HFFc6 (cell line): ENCODE data around the gene STRA6. TPM values are rescaled to one million over a fixed set of nuclear protein-coding genes. Genes with fewer than 3 reads are reported as not detected.

Experiments used
- DNase-seq: peaks from one replicate; pipeline ENCODE4 v3.0.0-alpha.2; 2018
- H3K27ac Mint-ChIP-seq: 2 replicates; pipeline ENCODE4 v1.8.0; 2020; ENCODE audit warnings: mild to moderate bottlenecking, mixed read lengths
- H3K27me3 Mint-ChIP-seq: 2 replicates; pipeline ENCODE4 v1.8.0; 2021; ENCODE audit warnings: mild to moderate bottlenecking, moderate library complexity, mixed read lengths; ENCODE audit not compliant: insufficient read depth
- H3K36me3 Mint-ChIP-seq: 2 replicates; pipeline ENCODE4 v1.8.0; 2021; ENCODE audit warnings: low read depth, mixed read lengths
- H3K4me1 Mint-ChIP-seq: 2 replicates; pipeline ENCODE4 v1.8.0; 2020; ENCODE audit warnings: low read depth, mixed read lengths
- H3K4me3 Mint-ChIP-seq: 2 replicates; pipeline ENCODE4 v1.8.0; 2020; ENCODE audit warnings: mild to moderate bottlenecking, moderate library complexity, mixed read lengths
- H3K9me3 Mint-ChIP-seq: 2 replicates; pipeline ENCODE4 v1.8.0; 2020; ENCODE audit warnings: mild to moderate bottlenecking, mixed read lengths
- total RNA-seq, 6 experiments: library from RNA; stranded (reverse); fragmentation: NEBNext Ultra II Directional; extraction: Animal tissue kit (Norgen Biotek cat#: 25700); gene quantifications; 2 replicates in 1 of 6; 3 replicates in 5 of 6; pipeline ENCODE4 v1.2.3, GENCODE V29; 2021
- TF ChIP-seq, protein P1 (sequence below): fragments of 200-600 bp; sonication (generic); IDR thresholded peaks from 2 replicates; pipeline ENCODE4 v1.5.0; 2021; ENCODE audit warnings: antibody characterized with exemption, mild to moderate bottlenecking

The STRA6 gene
- total RNA-seq, 6 experiments from 2014 or later, result 2.2 to 3.2 (median 2.6) TPM

GRCh38 chr15:74208901-74209559, 6.4 kb upstream of the STRA6 start:
- no peak overlapping the region for H3K27ac Mint-ChIP-seq
- no peak overlapping the region for H3K4me3 Mint-ChIP-seq
- H3K36me3 Mint-ChIP-seq, result no peaks in the 10 kb centered on the region
- DNase-seq, result no peak
- H3K27me3 Mint-ChIP-seq, result peaks cover 5% of the 10 kb centered on the region
- H3K4me1 Mint-ChIP-seq, result peaks cover 24% of the 10 kb centered on the region
- TF ChIP-seq, protein P1, sequence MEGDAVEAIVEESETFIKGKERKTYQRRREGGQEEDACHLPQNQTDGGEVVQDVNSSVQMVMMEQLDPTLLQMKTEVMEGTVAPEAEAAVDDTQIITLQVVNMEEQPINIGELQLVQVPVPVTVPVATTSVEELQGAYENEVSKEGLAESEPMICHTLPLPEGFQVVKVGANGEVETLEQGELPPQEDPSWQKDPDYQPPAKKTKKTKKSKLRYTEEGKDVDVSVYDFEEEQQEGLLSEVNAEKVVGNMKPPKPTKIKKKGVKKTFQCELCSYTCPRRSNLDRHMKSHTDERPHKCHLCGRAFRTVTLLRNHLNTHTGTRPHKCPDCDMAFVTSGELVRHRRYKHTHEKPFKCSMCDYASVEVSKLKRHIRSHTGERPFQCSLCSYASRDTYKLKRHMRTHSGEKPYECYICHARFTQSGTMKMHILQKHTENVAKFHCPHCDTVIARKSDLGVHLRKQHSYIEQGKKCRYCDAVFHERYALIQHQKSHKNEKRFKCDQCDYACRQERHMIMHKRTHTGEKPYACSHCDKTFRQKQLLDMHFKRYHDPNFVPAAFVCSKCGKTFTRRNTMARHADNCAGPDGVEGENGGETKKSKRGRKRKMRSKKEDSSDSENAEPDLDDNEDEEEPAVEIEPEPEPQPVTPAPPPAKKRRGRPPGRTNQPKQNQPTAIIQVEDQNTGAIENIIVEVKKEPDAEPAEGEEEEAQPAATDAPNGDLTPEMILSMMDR, result no peak
- H3K9me3 Mint-ChIP-seq, result no peaks in the 10 kb centered on the region

DNA sequence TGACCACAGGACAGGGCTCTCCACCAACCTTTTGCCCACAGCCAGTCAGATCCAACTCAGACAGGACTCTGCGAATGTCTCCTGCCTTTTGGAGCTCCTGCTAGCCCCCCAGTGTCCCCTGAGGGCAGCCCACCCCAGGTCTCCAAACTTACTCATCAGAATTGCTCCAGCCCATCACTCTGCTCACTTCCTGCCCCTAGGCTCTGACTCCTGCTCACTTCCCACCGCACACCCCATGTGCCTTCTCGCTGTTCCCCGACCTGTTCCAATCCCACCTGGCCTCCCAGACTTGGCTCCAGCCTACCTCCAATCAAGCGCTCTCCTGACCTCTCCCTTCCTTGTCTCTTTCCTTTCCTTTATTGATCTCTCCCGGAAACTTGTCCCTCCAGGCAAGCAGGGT, 5.9 kb upstream of the STRA6 start:
- Mint-ChIP-seq H3K4me3 (no peak overlapping the region), H3K36me3 (no peaks in the 10 kb centered on the region), H3K4me1 (peaks cover 29% of the 10 kb centered on the region), H3K27ac (no peak overlapping the region), H3K27me3 (peaks cover 5% of the 10 kb centered on the region), H3K9me3 (no peaks in the 10 kb centered on the region)
- TF ChIP-seq, protein P1, result no peak
- DNase-seq, result no peak

DNA sequence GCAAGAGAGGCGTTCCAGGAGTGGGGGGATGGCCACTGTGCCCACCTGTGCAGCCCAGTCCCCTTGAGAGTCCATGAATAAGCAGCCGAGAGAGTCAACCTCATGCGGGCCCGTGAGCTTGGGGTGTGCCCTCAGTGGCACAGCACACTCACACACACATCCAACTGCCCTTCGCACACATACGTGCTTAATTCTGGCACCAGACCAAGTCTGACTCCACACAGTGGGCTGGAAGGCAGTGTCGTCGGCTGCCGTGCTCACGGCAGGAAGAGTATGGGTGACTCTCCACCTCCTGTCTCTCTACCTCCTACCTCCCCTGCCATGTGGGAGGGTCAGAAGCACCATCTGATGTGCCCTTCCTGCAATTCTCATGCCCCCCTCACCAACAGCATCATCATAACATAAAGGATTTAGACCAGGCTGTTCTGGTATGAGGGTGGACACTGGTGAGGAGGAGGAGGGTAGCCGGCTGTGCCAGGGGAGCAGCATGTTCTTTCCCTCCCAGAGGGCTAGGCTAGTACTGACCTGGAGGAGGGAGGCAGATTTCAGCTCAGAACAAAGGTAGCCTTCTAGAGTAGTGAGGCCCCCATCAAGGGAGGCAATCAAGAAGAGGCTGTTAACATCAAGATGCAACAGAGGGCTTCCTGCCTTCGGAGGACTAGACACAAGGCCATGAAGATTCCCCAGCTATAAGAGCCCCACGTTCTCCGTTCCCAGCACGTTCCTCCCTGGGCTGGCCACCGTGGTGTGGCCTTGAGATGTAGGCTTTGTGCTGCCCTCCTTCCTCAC, 5.3 kb upstream of the STRA6 start:
- Mint-ChIP-seq H3K36me3 (no peaks in the 10 kb centered on the region), H3K4me3 (no peak overlapping the region), H3K27me3 (peaks cover 5% of the 10 kb centered on the region), H3K4me1 (peaks cover 36% of the 10 kb centered on the region), H3K9me3 (no peaks in the 10 kb centered on the region), H3K27ac (no peak overlapping the region)
- TF ChIP-seq, protein P1, result no peak
- no peak for DNase-seq

DNA sequence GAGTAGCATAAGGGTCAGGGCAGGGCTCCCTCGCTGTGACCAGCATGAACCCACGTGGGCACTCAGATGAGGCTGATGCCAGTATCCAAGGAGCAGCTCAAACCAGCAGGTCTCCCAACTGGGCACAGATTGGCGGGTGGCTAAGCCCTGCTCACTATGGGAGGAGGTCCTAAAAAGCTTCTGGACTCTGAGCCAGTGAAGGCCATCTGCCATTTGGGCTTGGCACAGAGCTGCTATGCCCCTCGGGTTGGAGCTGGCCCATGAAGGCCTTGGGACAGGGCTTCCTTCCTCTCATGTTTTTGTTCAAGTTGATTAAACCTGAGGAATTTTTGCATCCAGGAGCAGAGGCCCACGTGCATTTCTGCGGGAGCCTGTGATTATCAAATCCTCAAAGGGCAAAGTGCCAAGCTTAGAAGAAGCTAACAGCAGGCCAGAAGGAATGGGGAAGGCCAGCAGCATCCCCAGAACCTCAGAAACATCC, 4.3 kb upstream of the STRA6 start:
- Mint-ChIP-seq H3K4me1 (peaks cover 46% of the 10 kb centered on the region), H3K4me3 (no peak overlapping the region), H3K27ac (no peak overlapping the region), H3K9me3 (no peaks in the 10 kb centered on the region), H3K36me3 (no peaks in the 10 kb centered on the region), H3K27me3 (peaks cover 5% of the 10 kb centered on the region)
- DNase-seq, result no peak
- TF ChIP-seq, protein P1, result no peak

- peaks cover 59% of the 10 kb centered on the region for H3K4me1 Mint-ChIP-seq
- TF ChIP-seq, protein P1, result no peak
- H3K36me3 Mint-ChIP-seq, result no peaks in the 10 kb centered on the region
- no peak for DNase-seq
- no peak overlapping the region for H3K4me3 Mint-ChIP-seq
- no peaks in the 10 kb centered on the region for H3K9me3 Mint-ChIP-seq
- no peaks in the 10 kb centered on the region; the same call in 1 of the 2 replicates for H3K27me3 Mint-ChIP-seq
- H3K27ac Mint-ChIP-seq, result no peak overlapping the region
Measured at GRCh38 chr15:74205582-74205947, 3.0 kb upstream of the STRA6 start.
